ENCODE measurements around the gene FAM98C.
"Not testable (repeated sequence)": the region's sequence is repeated elsewhere in the genome, so short reads cannot be mapped to it uniquely, and the experiment has no call there.

Gene FAM98C

GRCh38 chr19:38395381-38396114 lies 7.3 kb upstream of the FAM98C start:
- DNase-seq (ENCODE audit: low read depth in 3 of 3) = peak in 1 of 3 experiments; percentile 47

DNA sequence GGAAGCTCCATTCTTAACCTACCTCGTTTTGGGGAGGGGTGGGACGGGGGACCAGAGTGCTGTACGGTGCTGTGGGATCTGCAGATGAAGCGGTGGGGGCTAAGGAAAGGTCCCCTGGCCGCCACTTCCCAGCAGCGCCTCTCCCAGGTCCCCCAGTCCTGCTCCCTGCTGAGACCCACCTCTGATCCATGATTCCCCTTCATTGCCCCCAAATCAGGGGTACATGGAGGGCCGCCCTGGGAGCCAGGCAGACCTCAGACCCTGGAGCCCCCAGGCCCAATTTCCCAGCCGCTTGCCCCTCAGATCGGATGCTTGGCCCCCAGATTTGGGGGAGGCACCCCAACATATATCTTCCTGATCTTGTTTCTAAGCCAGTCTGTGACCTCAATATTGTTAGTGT lies 3.8 kb upstream of the FAM98C start:
- no peak for DNase-seq (ENCODE audit: low read depth in 3 of 3)

DNA sequence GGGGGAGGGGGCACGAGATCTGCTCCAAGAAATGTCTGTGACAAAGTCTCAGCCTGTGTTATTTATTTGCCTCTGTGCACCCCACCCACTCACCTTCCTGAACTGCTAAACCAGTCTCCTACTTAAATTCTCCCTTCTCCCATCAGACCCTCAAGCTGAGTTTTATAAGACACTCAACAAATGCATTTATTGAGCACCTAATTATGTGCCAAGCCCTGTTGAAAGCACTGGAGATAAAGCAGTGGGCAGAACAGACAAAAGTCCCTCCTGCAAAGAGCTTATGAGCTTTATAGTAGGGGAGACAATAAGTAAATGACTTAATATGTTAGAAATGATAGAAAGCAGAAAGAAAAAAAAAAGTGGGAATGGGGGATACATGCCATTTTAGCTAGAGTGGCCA lies 3.4 kb upstream of the FAM98C start:
- DNase-seq (ENCODE audit: low read depth in 3 of 3) = no peak

DNA sequence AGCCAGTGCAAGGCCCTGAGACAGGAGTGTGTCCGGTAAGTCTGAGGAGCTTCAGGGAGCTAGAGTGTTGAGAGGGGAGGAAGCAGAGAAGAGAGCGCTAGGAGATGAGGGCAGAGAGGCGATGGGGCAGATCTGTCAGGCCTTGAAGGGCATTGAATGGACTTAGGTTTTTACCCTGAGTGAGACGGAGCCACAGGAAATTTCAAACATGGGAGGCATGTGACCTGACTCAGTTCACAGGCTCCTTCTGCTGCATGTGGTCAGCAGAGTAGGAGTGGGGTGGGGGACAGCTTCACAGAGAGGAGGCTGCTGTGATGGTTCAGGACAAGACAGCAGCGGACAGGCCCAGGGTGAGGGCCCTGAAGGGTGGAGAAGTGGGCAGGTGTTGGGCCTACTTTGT lies 2.5 kb upstream of the FAM98C start:
- DNase-seq (ENCODE audit: low read depth in 3 of 3) = no peak

DNA sequence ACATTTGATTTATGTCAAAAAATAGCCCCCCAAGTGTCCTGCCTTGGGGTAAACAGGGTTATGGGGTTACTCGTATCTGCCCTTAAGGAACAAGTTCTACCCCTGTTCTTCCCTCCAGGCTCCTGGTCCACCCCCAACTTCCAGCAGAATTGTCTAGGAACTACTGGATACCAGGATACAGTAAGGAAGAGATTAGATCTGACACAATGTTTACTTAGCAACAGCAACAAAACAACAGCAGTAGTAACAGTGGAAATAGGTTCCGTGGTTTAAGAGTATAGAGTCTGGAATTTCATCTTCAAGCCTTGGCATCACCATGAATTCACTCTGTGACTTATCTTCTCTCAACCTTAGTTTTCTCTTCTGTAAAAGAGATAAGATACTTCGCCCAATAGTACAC lies 1.7 kb upstream of the FAM98C start:
- no peak for DNase-seq (ENCODE audit: low read depth in 3 of 3)

GRCh38 chr19:38402623-38402966 lies 298 bp upstream of the FAM98C start:
- DNase-seq (ENCODE audit: low read depth in 3 of 3) = no peak

DNA sequence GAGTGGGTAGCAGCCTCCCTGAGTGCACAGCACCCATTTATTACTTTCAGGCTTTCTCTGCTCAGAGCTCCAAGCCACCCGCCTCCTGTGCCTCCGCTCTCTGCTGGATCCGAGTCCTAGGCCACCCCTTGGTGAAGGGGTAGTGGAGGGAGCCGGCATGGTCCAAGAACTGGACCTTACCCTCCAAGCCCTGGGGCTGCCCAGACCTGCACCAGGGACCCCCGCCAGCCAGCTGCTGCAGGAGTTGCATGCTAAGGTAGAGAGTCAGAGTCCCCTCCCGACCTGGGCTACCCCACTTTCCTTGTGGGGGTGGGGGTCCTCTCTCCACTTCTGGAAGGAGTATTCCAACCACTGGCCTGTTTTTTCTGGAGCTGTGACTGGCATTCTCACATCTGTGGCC lies 2.0 kb downstream of the FAM98C start:
- no peak for DNase-seq (ENCODE audit: low read depth in 3 of 3)

GRCh38 chr19:38405276-38405675 lies 2.4 kb downstream of the FAM98C start:
- DNase-seq (ENCODE audit: low read depth in 3 of 3) = no peak

- no peak for DNase-seq (ENCODE audit: low read depth in 3 of 3)
Observed at GRCh38 chr19:38409631-38410133, 6.8 kb downstream of the FAM98C start.

GRCh38 chr19:38410407-38410806 lies 7.5 kb downstream of the FAM98C start:
- DNase-seq (ENCODE audit: low read depth in 3 of 3) = not testable (repeated sequence)

DNA sequence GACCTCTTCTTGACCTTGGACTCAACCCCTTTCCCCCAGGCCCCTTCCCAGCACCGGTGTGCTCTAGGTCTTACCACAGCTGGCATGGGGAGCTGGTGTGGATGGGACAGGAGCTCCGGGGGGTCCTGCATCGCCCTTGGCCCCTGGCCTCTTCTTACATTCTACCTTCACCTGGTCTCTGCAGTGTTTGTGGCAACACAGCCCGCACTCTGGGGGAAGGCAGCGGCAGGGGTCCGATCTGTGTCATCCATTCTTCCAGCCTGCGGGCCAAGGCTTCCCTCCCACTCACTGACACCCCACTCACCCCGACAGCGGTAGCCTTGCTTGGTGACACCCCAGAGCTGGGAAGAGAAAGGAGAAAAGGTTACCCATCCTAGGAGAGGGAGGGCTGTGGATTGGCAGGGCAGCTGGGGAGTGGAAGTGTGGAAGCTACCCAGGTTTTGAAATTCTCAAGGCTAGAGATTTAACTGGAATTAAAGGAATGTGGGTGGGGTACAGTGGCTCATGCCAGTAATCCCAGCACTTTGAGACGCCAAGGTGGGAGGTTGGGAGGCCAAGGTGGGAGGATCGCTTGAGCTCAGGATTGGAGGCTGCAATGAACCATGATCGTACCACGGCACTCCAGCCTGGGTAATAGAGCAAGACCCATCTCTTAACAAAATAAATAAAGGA lies 8.3 kb downstream of the FAM98C start:
- DNase-seq (ENCODE audit: low read depth in 3 of 3) = no peak

DNA sequence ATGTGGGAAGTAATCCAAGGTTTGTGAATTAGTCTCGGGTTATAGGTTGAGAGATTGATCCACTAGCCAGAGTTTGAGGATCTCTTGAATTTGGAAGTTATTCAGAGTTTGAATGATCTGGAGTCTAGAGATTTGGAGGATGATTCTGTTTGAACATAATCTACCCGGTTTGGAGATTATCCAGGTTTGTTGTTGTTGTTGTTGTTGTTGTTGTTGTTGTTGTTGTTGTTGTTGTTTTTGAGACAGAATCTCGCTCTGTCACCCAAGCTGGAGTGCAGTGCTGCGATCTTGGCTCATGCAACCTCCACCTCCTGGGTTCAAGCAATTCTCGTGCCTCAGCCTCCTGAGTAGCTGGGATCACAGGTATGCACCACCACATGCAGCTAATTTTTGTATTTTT lies 9.0 kb downstream of the FAM98C start:
- DNase-seq (ENCODE audit: low read depth in 3 of 3) = not testable (repeated sequence)

GRCh38 chr19:38412491-38412890 lies 9.6 kb downstream of the FAM98C start:
- no peak for DNase-seq (ENCODE audit: low read depth in 3 of 3)

- no peak for DNase-seq (ENCODE audit: low read depth in 3 of 3)
Observed at GRCh38 chr19:38412961-38413360, 10.1 kb downstream of the FAM98C start.

- no peak for DNase-seq (ENCODE audit: low read depth in 3 of 3)
Observed at GRCh38 chr19:38413416-38413815, 10.5 kb downstream of the FAM98C start.

- DNase-seq (ENCODE audit: low read depth in 3 of 3) = no peak
Observed at GRCh38 chr19:38417146-38417543, 14.3 kb downstream of the FAM98C start.

DNA sequence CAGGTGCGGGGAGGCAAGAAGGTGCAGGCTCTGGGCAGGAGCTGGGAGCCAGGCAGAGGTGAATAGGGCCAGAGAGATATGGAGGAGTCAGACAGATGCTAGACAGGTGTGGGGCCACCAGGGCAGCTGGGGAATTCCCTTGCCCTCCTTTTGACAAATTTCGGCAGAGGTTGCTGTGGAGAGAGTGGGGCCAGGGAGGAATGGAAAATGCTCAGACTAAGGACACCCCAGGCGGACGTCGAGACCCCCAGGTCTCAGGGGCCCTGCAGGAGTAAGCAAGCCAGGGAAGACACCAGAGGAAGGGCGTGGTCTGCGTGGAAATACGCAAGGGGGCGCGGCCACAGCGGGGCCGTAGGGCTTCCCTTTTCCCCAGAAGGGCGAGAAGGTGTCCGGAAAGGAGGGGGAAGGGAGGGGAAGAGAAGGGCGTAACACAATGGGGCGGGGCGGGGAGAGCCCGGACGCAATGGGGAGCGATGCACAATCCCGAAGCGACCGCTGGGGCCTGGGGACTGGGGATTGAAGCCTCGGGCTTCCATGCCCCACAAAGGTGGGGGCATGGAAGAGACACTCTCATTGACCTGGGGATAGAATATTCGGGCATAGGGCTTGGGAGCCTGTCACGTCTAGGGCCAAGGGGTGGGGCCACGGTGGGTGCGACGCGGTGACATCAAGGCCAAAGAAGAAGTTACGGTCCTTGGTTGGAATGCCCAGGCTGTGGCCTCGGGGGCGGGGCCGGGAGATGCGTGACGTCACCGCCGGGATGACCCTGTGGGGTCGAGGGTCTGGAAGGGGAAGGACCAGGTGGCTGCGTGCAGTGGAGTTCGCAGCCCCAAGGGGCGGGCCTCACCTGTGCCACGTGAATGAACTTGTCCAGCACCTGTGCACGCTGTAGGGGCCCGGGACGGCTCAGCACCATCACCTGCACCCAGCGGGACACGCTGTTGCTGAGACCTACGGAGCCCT lies 14.9 kb downstream of the FAM98C start:
- DNase-seq (ENCODE audit: low read depth in 3 of 3) = peak in 2 of 3 experiments; percentile 31 to 71

DNA sequence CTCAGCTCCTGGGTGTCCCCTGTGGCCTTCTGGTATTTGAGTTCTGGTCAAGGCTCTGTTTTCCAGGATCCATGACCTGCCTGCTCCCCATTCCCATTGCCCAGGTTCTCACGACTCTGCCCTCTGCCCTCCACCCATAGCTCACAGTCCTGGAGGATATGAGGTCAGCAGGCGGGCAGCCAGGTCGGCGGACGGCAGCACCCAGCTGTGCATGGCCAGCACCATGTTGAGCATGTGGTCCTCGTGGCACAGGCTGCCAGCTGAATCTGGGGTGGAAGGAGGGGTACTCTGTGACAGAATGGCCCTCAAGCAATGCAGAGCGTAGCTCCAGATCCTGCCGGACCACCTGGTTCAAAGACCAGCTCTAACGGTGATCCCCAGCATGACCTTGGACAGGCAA lies 18.0 kb downstream of the FAM98C start:
- no peak for DNase-seq (ENCODE audit: low read depth in 3 of 3)

- DNase-seq (ENCODE audit: low read depth in 3 of 3) = no peak
Observed at GRCh38 chr19:38421856-38422255, 19.0 kb downstream of the FAM98C start.

DNA sequence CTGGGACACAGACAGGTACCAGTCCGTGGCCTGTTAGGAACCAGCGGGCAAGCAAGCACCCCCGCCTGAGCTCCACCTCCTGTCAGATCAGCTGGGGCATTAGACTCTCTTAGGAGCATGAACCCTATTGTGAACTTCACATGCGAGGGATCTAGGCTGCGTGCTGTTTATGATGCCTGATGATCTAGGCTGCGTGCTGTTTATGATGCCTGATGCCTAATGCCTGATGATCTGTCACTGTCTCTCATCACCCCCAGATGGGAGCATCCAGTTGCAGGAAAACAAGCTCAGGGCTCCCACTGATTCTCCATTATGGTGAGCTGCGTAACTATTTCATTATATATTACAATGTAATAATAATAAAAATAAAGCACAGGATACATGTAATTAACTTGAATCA lies 19.5 kb downstream of the FAM98C start:
- DNase-seq (ENCODE audit: low read depth in 3 of 3) = no peak

- no peak for DNase-seq (ENCODE audit: low read depth in 3 of 3)
Observed at GRCh38 chr19:38424272-38424671, 21.4 kb downstream of the FAM98C start.

GRCh38 chr19:38425222-38425809 lies 22.4 kb downstream of the FAM98C start:
- no peak for DNase-seq (ENCODE audit: low read depth in 3 of 3)
